Subcutaneous abdominal adipose tissue (tissue), 5 donors: ENCODE data around the gene IL13RA1.
"Not testable (repeated sequence)": the region's sequence is repeated elsewhere in the genome, so short reads cannot be mapped to it uniquely, and the experiment has no call there.

Experiments used
- H3K27ac ChIP-seq: one replicate; pipeline ENCODE4 v1.7.0; 2013; ENCODE audit warnings: low read depth, mild to moderate bottlenecking, inconsistent platforms, low read length, moderate library complexity
- H3K27me3 ChIP-seq, 5 donors: one replicate each; pipeline ENCODE4 v1.7.0; 2013; ENCODE audit warnings: low read length in 5 of 5, inconsistent platforms in 1 of 5; ENCODE audit not compliant: control insufficient read depth in 5 of 5, insufficient read depth in 4 of 5
- H3K36me3 ChIP-seq, 5 donors: one replicate each; pipeline ENCODE4 v1.7.0; 2013; ENCODE audit warnings: low read length in 5 of 5; ENCODE audit not compliant: control insufficient read depth in 5 of 5, insufficient read depth in 5 of 5
- H3K4me1 ChIP-seq, 5 donors: one replicate each; pipeline ENCODE4 v1.7.0; 2013; ENCODE audit warnings: low read length in 5 of 5, mild to moderate bottlenecking in 3 of 5, moderate library complexity in 1 of 5; ENCODE audit not compliant: control insufficient read depth in 5 of 5, insufficient read depth in 5 of 5
- H3K4me3 ChIP-seq, 5 donors: one replicate each; pipeline ENCODE4 v1.7.0; 2013; ENCODE audit warnings: low read length in 5 of 5, low read depth in 1 of 5
- H3K9ac ChIP-seq, 5 donors: one replicate each; pipeline ENCODE4 v1.7.0; 2013; ENCODE audit warnings: low read length in 5 of 5, mild to moderate bottlenecking in 4 of 5, moderate library complexity in 3 of 5
- H3K9me3 ChIP-seq, 5 donors: one replicate each; pipeline ENCODE4 v1.7.0; 2013; ENCODE audit warnings: low read length in 5 of 5; ENCODE audit not compliant: control insufficient read depth in 5 of 5
- donor health status: healthy.
- donor health status: healthy.
- donor health status: healthy.
- donor health status: healthy.
- donor health status: healthy.

IL13RA1 gene

DNA sequence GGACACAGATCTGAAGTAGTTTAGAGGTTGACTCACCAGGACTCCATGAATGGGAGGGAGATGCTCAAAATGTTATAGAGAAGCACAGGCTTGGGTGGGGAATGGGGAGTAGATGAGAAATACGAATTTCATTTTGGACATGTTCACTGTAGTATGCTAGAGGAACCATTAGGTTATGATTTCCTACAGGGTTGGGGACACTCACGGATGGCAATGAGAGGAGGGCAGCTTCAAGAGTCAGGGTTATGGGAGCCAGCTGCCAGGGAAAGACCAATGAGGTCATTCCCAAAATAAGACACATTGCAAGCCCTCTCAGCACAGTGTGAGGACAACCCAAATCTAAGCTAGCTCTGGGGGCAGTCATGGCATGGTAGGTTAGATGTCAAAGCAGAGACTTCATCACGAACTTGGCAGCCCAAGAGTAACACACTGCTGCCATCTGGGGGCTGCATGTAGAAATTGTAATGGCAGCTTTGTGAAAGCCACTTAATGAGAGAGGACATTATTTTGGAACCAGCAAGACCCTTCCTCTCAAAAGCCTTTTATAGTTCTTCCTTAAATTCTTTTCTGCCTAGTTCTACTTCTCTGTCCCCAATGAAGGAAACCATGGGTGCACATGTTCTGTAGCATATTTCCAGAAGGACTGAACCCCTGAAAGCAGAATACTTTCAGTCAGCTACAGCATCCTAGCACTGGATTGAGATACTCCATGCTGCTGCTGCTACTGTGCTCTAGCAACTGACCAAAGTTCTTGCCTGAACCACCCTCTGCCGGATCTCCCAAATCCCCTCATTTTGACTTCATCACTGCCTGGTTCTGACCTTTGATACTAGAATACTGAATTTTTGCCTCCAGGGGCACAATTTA lies 80.0 kb downstream of the IL13RA1 start:
- Histone ChIP-seq H3K9ac (no peak overlapping the region), H3K36me3 (no peaks in the 10 kb centered on the region), H3K4me1 (peaks cover 0 to 3% (median 0%) of the 10 kb centered on the region in 5 donors), H3K9me3 (no peaks in the 10 kb centered on the region), H3K27ac (no peak overlapping the region), H3K27me3 (peaks cover 0 to 9% (median 5%) of the 10 kb centered on the region in 5 donors), H3K4me3 (no peak overlapping the region)

DNA sequence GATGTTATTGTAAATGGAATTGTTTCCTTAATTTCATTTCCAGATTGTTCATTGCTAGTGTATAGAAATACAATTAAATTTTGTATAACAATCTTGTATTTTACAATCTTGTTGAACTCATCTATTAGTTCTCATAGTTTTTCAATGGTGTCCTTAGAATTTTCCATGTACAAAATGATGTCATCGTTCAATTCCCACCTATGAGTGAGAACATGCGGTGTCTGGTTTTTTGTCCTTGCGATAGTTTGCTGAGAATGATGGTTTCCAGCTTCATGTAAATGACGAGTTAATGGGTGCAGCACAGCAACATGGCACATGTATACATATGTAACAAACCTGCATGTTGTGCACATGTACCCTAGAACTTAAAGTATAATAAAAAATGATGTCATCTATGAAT lies 89.9 kb downstream of the IL13RA1 start:
- H3K4me3 ChIP-seq, H3K27me3 ChIP-seq, H3K27ac ChIP-seq, H3K9me3 ChIP-seq, H3K9ac ChIP-seq, H3K4me1 ChIP-seq, H3K36me3 ChIP-seq: not testable (repeated sequence)

DNA sequence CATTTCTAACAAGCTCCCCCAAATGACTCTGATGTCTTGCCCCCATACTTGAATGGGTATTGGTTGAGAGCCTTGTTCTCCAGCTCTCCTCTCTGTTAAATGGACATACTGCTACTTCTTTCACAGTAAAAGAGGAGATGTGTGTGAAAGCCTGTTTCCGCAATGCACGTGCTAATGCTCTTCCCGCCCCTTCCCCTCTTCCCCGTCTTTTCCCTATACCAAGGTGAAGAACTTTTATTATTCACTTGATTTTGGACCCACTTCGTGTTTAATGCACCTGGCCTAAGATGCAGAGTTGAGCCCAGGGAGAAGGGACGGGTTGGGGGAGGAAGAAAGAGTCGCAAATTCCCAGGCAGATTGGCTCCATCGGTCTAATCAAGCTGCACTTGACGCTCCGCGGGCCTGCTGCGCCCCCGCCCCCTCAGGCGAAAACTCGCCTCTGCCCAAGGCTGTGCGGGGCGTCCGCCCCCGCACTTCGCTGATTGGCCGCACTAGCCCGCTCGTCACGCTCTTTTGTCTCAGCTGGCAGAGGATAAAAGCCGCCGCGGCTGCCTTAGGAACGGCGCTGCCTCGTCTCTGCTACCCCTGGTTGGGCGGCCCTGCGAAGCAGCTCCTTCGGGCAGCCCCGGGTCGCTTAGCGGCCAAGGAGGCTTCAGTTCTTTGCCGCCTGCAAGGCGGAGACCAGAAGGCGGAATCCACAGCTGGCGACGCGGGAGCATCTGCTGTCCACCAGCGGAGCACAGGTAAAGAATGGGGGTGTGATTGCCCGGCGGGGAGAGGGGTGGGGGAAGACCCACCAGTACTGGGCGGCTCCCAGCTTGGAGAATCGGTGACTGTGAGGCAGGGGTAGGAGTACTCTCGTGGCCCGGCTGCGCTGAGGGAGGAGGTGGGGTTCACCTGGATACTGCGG lies 96.1 kb downstream of the IL13RA1 start, which contains the start of gene ZCCHC12:
Gene ZCCHC12, plus strand, starts transcription at position 562 of the 910 bp plus-strand sequence. CDS start 1,421 bp downstream, outside the sequence.
- no peak within 1 kb of the TSS for H3K9ac ChIP-seq
- H3K36me3 ChIP-seq = no peaks in the 10 kb centered on the region
- peaks cover 24 to 48% (median 42%) of the 10 kb centered on the region in 5 donors for H3K27me3 ChIP-seq
- peak within 1 kb of the TSS in 3 of 5 donors; percentile 26 to 45 (median 28) for H3K4me3 ChIP-seq
- no peak within 1 kb of the TSS for H3K27ac ChIP-seq
- peaks cover 0 to 7% (median 3%) of the 10 kb centered on the region in 5 donors for H3K9me3 ChIP-seq
- H3K4me1 ChIP-seq = peaks cover 0 to 20% (median 13%) of the 10 kb centered on the region in 5 donors

DNA sequence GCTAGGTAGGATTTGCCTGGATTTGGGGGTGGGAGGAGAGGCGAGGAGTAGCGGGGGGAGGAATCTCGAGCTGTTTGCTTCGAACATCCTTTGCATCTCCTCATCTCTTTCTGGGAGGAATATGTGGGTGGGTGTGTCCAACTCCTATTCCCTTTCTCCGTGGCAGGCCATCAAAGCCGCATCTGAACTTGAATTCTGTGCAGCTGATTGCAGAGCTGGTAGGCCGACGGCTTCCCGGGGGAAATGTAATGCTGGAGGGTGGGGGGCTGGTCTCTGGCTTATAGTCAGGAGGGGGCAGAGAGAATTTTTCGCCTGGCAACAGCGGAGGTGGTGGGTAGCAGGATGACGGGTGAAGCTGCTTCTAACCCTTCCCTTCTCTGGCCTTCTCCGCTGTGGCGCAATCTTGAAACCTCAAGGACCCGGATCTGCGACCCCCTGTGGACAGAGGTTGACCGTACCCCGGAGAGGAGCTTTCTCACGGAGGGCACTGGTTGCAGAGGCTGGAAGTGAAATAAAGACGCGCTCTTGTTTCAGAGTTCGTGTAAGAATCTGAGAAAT lies 96.8 kb downstream of the IL13RA1 start:
- no peak overlapping the region for H3K27ac ChIP-seq
- peaks cover 0 to 7% (median 3%) of the 10 kb centered on the region in 5 donors for H3K9me3 ChIP-seq
- peaks cover 0 to 20% (median 13%) of the 10 kb centered on the region in 5 donors for H3K4me1 ChIP-seq
- H3K4me3 ChIP-seq = peak overlapping the region in 2 of 5 donors; percentile 26 to 45
- H3K27me3 ChIP-seq = peaks cover 24 to 52% (median 45%) of the 10 kb centered on the region in 5 donors
- H3K9ac ChIP-seq = no peak overlapping the region
- H3K36me3 ChIP-seq = no peaks in the 10 kb centered on the region

DNA sequence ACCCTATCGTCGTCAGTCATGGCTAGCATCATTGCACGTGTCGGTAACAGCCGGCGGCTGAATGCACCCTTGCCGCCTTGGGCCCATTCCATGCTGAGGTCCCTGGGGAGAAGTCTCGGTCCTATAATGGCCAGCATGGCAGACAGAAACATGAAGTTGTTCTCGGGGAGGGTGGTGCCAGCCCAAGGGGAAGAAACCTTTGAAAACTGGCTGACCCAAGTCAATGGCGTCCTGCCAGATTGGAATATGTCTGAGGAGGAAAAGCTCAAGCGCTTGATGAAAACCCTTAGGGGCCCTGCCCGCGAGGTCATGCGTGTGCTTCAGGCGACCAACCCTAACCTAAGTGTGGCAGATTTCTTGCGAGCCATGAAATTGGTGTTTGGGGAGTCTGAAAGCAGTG lies 97.8 kb downstream of the IL13RA1 start:
- peak overlapping the region in 1 of 5 donors; percentile 25 for H3K4me3 ChIP-seq
- H3K4me1 ChIP-seq = peaks cover 0 to 20% (median 13%) of the 10 kb centered on the region in 5 donors
- no peak overlapping the region for H3K9ac ChIP-seq
- H3K9me3 ChIP-seq = peaks cover 0 to 7% (median 3%) of the 10 kb centered on the region in 5 donors
- H3K36me3 ChIP-seq = no peaks in the 10 kb centered on the region
- H3K27me3 ChIP-seq = peaks cover 24 to 52% (median 45%) of the 10 kb centered on the region in 5 donors
- H3K27ac ChIP-seq = no peak overlapping the region

DNA sequence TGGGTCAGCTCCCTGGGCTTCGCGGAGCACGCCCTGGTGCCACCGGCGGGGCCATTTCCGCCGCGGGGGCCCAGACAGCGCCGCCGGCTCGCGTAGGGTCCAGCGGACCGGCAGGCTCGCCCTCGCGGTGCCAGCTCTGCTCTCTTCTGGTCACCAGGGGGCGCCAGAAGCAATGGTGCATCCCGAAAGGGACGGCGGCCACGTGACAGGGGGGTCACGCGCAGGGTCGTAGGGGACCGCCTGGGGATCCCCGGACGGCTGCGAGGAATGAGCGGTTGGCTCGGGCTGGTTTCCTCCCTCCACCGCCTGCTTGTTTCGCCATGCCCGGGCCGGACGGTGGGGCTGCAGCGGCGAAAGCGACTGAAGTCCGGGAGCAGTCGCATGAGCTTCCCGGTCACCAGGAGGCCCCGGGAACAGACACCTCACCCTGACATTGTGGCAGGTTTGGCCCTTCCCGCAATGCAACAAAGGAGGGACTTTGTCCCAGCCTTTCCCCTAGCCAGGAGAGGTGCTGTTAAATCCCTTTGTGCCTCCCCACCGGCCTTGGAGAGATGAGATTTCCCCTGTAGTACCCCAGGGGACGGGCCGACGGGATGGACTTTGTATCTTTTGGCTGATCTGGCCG lies 112.0 kb downstream of the IL13RA1 start:
- no peaks in the 10 kb centered on the region for H3K36me3 ChIP-seq
- H3K9ac ChIP-seq = peak overlapping the region in 3 of 5 donors; percentile 22 to 48 (median 23)
- H3K9me3 ChIP-seq = no peaks in the 10 kb centered on the region
- H3K4me3 ChIP-seq = peak overlapping the region; percentile 47 to 73 (median 64)
- no peak overlapping the region for H3K27ac ChIP-seq
- peaks cover 0 to 4% (median 0%) of the 10 kb centered on the region in 5 donors for H3K27me3 ChIP-seq
- peaks cover 0 to 6% (median 4%) of the 10 kb centered on the region in 5 donors for H3K4me1 ChIP-seq
